ENCODE results near the gene MCM9. TPM values are rescaled to one million over a fixed set of nuclear protein-coding genes. Genes with fewer than 3 reads are reported as not detected.
"Not testable (repeated sequence)": the region's sequence is repeated elsewhere in the genome, so short reads cannot be mapped to it uniquely, and the experiment has no call there.

MCM9 gene
- polyA plus RNA-seq, 4 donors: 3.1 to 18.9 (median 4.4) TPM

GRCh38 chr6:118770835-118771234 is 164.1 kb downstream of the MCM9 start:
- no peak for FAIRE-seq

DNA sequence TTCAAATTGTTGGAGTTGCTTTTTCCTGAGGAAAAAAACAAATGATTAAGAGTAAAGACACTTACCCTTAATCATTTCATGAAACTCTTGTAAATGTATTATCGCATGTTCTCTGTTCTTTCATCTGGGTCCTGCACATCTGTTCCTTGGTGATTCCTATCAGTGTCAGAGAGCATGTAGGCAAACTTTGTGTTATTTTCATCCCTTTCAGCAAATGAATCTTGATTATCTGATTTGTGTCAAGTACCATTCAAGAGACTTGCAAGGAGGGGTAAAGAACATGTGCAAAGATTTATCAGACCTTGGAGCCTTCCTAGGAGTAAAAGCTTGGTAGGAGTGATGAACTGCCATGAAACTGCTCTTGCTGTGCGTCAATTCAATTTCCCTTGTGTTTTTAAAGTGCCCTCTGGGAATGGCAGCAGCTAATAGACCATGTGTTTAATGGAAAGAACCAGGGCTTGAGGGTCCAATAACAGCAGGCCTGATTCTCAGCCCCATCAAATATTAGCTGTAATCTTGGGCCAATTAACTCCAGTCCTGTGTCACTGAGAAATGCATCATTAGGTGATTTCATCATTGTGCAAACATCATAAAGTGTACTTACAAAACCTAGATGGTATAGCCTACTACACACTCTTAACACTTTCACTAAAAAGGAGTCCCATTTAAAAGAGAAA is 164.7 kb downstream of the MCM9 start:
- Histone ChIP-seq H3K9me3 (ENCODE audit: control insufficient read depth in 2 of 2, insufficient read depth in 1 of 2, low read depth in 1 of 2, low read length in 1 of 2) (no peaks in the 10 kb centered on the region), H3K27me3 (ENCODE audit: control insufficient read depth in 3 of 3, insufficient read depth in 3 of 3, low read length in 3 of 3) (no peaks in the 10 kb centered on the region), H3K4me3 (ENCODE audit: low read depth in 1 of 3, low read length in 3 of 3) (no peak overlapping the region), H3K4me1 (ENCODE audit: control insufficient read depth in 3 of 3, insufficient read depth in 2 of 3, low read depth in 1 of 3, low read length in 2 of 3) (no peaks in the 10 kb centered on the region), H3K36me3 (ENCODE audit: control insufficient read depth in 3 of 3, insufficient read depth in 2 of 3, low read depth in 1 of 3, low read length in 3 of 3) (no peaks in the 10 kb centered on the region), H3K27ac (ENCODE audit: low read depth in 1 of 3, low read length in 2 of 3) (no peak overlapping the region)
- FAIRE-seq (no peak), DNase-seq (no peak)
- WGBS, 3 donors: 87 to 93% (median 93%) methylated on average over 2 of the region's 2 CpGs

More at GRCh38 chr6:118770835-118771234, 164.1 kb downstream of the MCM9 start:
- Histone ChIP-seq H3K4me3 (ENCODE audit: low read depth in 1 of 3, low read length in 3 of 3) (no peak overlapping the region), H3K27ac (ENCODE audit: low read depth in 1 of 3, low read length in 2 of 3) (no peak overlapping the region), H3K9me3 (ENCODE audit: control insufficient read depth in 2 of 2, insufficient read depth in 1 of 2, low read depth in 1 of 2, low read length in 1 of 2) (no peaks in the 10 kb centered on the region), H3K4me1 (ENCODE audit: control insufficient read depth in 3 of 3, insufficient read depth in 2 of 3, low read depth in 1 of 3, low read length in 2 of 3) (no peaks in the 10 kb centered on the region), H3K36me3 (ENCODE audit: control insufficient read depth in 3 of 3, insufficient read depth in 2 of 3, low read depth in 1 of 3, low read length in 3 of 3) (no peaks in the 10 kb centered on the region), H3K27me3 (ENCODE audit: control insufficient read depth in 3 of 3, insufficient read depth in 3 of 3, low read length in 3 of 3) (no peaks in the 10 kb centered on the region)
- WGBS, 3 donors: 28 to 52% (median 29%) methylated on average over 2 of the region's 2 CpGs
- DNase-seq: no peak

DNA sequence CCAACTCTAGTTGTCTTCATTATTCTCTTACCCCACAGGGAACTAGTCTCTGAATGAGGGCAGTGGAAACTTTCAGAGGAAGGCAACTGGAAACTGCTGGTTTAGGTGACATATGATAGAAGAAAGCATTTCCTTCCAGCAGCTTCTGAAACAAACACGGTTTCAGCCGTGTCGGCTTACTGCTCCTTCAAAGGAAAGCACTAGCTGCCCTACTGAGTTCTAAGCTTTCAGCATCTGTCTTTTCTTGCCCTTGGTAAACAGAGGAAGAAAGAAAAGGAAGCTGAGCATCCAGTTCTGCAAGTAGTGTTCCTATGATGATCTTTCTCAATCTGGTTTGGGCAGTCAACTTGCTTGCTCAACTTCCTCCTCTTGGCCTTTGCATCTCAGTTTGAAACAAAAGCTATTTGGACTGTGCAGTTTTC is 166.0 kb downstream of the MCM9 start:
- Histone ChIP-seq H3K4me1 (ENCODE audit: control insufficient read depth in 3 of 3, insufficient read depth in 2 of 3, low read depth in 1 of 3, low read length in 2 of 3) (no peaks in the 10 kb centered on the region), H3K4me3 (ENCODE audit: low read depth in 1 of 3, low read length in 3 of 3) (no peak overlapping the region), H3K27me3 (ENCODE audit: control insufficient read depth in 3 of 3, insufficient read depth in 3 of 3, low read length in 3 of 3) (no peaks in the 10 kb centered on the region), H3K9me3 (ENCODE audit: control insufficient read depth in 2 of 2, insufficient read depth in 1 of 2, low read depth in 1 of 2, low read length in 1 of 2) (no peaks in the 10 kb centered on the region), H3K27ac (ENCODE audit: low read depth in 1 of 3, low read length in 2 of 3) (no peak overlapping the region), H3K36me3 (ENCODE audit: control insufficient read depth in 3 of 3, insufficient read depth in 2 of 3, low read depth in 1 of 3, low read length in 3 of 3) (no peaks in the 10 kb centered on the region)
- FAIRE-seq (no peak), DNase-seq (no peak)
- 61 to 76% (median 74%) methylated on average over 3 of the region's 3 CpGs for WGBS, 3 donors

DNA sequence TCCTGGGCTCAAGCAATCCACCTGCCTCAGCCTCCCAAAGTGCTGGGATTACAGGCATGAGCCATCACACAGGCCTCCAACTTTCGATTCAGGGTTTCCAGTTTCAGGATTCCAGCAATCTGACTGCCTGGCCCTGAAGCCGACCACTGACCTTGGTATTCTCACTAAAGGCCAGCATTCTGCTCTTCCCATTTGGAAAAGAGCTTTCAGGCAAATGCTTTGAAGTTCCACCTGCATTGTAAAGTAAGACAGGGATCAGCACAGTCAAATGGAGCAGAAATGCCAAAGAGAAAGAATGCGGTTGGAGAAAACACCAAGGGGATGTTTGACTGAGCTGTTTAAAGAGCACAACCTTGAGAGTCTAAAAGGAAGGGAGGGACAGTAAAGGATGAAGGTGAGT is 166.5 kb downstream of the MCM9 start:
- Histone ChIP-seq H3K27me3 (ENCODE audit: control insufficient read depth in 3 of 3, insufficient read depth in 3 of 3, low read length in 3 of 3) (no peaks in the 10 kb centered on the region), H3K4me1 (ENCODE audit: control insufficient read depth in 3 of 3, insufficient read depth in 2 of 3, low read depth in 1 of 3, low read length in 2 of 3) (no peaks in the 10 kb centered on the region), H3K27ac (ENCODE audit: low read depth in 1 of 3, low read length in 2 of 3) (no peak overlapping the region), H3K4me3 (ENCODE audit: low read depth in 1 of 3, low read length in 3 of 3) (no peak overlapping the region), H3K36me3 (ENCODE audit: control insufficient read depth in 3 of 3, insufficient read depth in 2 of 3, low read depth in 1 of 3, low read length in 3 of 3) (no peaks in the 10 kb centered on the region), H3K9me3 (ENCODE audit: control insufficient read depth in 2 of 2, insufficient read depth in 1 of 2, low read depth in 1 of 2, low read length in 1 of 2) (no peaks in the 10 kb centered on the region)
- WGBS, 3 donors: 67 to 81% (median 75%) methylated on average over 3 of the region's 3 CpGs
- FAIRE-seq (no peak), DNase-seq (no peak)

DNA sequence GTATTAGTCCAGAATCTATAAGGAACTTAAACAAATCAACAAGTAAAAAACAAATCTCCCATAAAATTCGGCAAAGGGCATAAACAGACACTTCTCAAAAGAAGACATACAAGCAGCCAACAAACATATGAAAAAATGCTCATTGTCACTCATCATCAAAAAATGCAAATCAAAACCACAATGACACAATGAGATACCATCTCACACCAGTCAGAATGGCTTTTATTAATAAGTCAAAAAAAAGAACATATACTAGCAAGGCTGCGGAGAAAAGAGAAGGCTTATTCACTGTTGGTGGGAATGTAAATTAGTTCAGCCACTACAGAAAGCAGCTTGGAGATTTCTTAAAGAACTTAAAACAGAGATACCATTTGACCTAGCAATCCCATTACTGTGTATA is 169.6 kb downstream of the MCM9 start:
- DNase-seq; H3K9me3 ChIP-seq (ENCODE audit: control insufficient read depth in 2 of 2, insufficient read depth in 1 of 2, low read depth in 1 of 2, low read length in 1 of 2); H3K4me1 ChIP-seq (ENCODE audit: control insufficient read depth in 3 of 3, insufficient read depth in 2 of 3, low read depth in 1 of 3, low read length in 2 of 3); H3K4me3 ChIP-seq (ENCODE audit: low read depth in 1 of 3, low read length in 3 of 3); FAIRE-seq; H3K27ac ChIP-seq (ENCODE audit: low read depth in 1 of 3, low read length in 2 of 3); H3K36me3 ChIP-seq (ENCODE audit: control insufficient read depth in 3 of 3, insufficient read depth in 2 of 3, low read depth in 1 of 3, low read length in 3 of 3); H3K27me3 ChIP-seq (ENCODE audit: control insufficient read depth in 3 of 3, insufficient read depth in 3 of 3, low read length in 3 of 3): not testable (repeated sequence)
- WGBS, 3 donors: 82 to 95% (median 84%) methylated on average over 2 of the region's 2 CpGs

DNA sequence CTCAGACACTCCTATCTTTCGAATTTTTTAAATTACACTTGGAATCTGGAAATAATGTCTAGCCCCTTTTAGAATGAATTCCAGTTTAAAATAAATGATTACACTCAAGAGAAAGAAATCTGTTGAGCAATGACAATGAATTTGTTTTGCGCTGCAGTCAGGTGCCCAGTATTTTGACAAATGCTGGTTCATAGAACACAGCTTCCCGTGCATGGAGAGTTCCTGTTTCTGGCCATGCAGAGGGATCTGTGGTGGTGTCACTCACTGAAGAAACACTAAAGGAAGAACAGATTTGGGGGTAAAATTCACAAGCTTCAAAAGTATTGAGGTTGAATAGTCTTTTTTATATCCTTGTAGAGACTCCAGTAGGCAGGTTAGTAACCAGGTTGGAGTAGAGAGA is 170.2 kb downstream of the MCM9 start:
- H3K9me3 ChIP-seq (ENCODE audit: control insufficient read depth in 2 of 2, insufficient read depth in 1 of 2, low read depth in 1 of 2, low read length in 1 of 2): no peaks in the 10 kb centered on the region
- no peak overlapping the region for H3K4me3 ChIP-seq (ENCODE audit: low read depth in 1 of 3, low read length in 3 of 3)
- no peaks in the 10 kb centered on the region for H3K27me3 ChIP-seq (ENCODE audit: control insufficient read depth in 3 of 3, insufficient read depth in 3 of 3, low read length in 3 of 3)
- DNase-seq (no peak), FAIRE-seq (no peak)
- no peaks in the 10 kb centered on the region for H3K4me1 ChIP-seq (ENCODE audit: control insufficient read depth in 3 of 3, insufficient read depth in 2 of 3, low read depth in 1 of 3, low read length in 2 of 3)
- 54 to 61% (median 58%) methylated on average over 3 of the region's 3 CpGs for WGBS, 3 donors
- H3K36me3 ChIP-seq (ENCODE audit: control insufficient read depth in 3 of 3, insufficient read depth in 2 of 3, low read depth in 1 of 3, low read length in 3 of 3): no peaks in the 10 kb centered on the region
- no peak overlapping the region for H3K27ac ChIP-seq (ENCODE audit: low read depth in 1 of 3, low read length in 2 of 3)

Other genes starting within 250 kb of the MCM9 start
- 10 to 100 TPM; 10.5 to 18.7 (median 13.3) TPM for gene ASF1A, start 41.0 kb downstream of the MCM9 start, polyA plus RNA-seq
- gene FAM184A, start 143.5 kb upstream of the MCM9 start, polyA plus RNA-seq: 10 to 100 TPM in 1 of 4 donors, 1 to 10 TPM in 3; 1.8 to 16.7 (median 4.3) TPM